CD8-positive, alpha-beta memory T cell (primary cell): ENCODE data around the gene ZNF227. TPM values are rescaled to one million over a fixed set of nuclear protein-coding genes. Genes with fewer than 3 reads are reported as not detected.
A peak's percentile ranks its signal among the peaks of the same experiment; 100 is the strongest.
"Not testable (repeated sequence)": the region's sequence is repeated elsewhere in the genome, so short reads cannot be mapped to it uniquely, and the experiment has no call there.

Experiments
- CTCF ChIA-PET: fragments of 350-600 bp; sonication (Branson Sonifier 250); formaldehyde crosslinking; loops from one replicate; lab custom pipeline; 2021; ENCODE audit warnings: antibody characterized with exemption; lab: Charles Lee
- POLR2A ChIA-PET: fragments of 350-600 bp; sonication (Branson Sonifier 250); formaldehyde crosslinking; loops from one replicate; lab custom pipeline; 2021; ENCODE audit warnings: antibody characterized with exemption; lab: Charles Lee
- DNase-seq, 5 donors: peaks; one replicate each; pipeline versions ENCODE4 v3.0.0 to v3.0.0-alpha.2; 2020 to 2022; ENCODE audit warnings: mixed read lengths in 1 of 5
- H3K27ac ChIP-seq: one replicate; pipeline ENCODE4 v1.7.0; 2013; ENCODE audit warnings: low read depth, mild to moderate bottlenecking, low read length, moderate library complexity
- H3K27me3 ChIP-seq: 2 replicates; pipeline ENCODE4 v1.7.0; 2013; ENCODE audit warnings: low read length, mild to moderate bottlenecking; ENCODE audit not compliant: insufficient read depth, poor library complexity, severe bottlenecking
- H3K36me3 ChIP-seq: 2 replicates; pipeline ENCODE4 v1.7.0; 2013; ENCODE audit warnings: mild to moderate bottlenecking, low read length, moderate library complexity; ENCODE audit not compliant: insufficient read depth
- H3K4me1 ChIP-seq: 2 replicates; pipeline ENCODE4 v1.7.0; 2013; ENCODE audit warnings: mild to moderate bottlenecking, low read length, moderate library complexity; ENCODE audit not compliant: insufficient read depth
- H3K4me3 ChIP-seq: 2 replicates; pipeline ENCODE4 v1.7.0; 2013; ENCODE audit warnings: mild to moderate bottlenecking, low read length
- H3K9me3 ChIP-seq: 2 replicates; pipeline ENCODE4 v1.7.0; 2013; ENCODE audit warnings: mild to moderate bottlenecking, low read length
- H3K27ac Mint-ChIP-seq, 8 donors: one replicate each; pipeline ENCODE4 v1.8.0; 2020 to 2021; ENCODE audit warnings: mixed read lengths in 8 of 8, mild to moderate bottlenecking in 6 of 8, inconsistent platforms in 3 of 8, moderate library complexity in 3 of 8
- H3K27me3 Mint-ChIP-seq, 2 donors: one replicate each; pipeline ENCODE4 v1.8.0; 2020 to 2021; ENCODE audit warnings: mixed read lengths in 2 of 2, mild to moderate bottlenecking in 1 of 2, moderate library complexity in 1 of 2
- H3K36me3 Mint-ChIP-seq, 3 donors: one replicate each; pipeline ENCODE4 v1.8.0; 2020 to 2021; ENCODE audit warnings: mixed read lengths in 3 of 3, inconsistent platforms in 1 of 3, mild to moderate bottlenecking in 1 of 3
- H3K4me1 Mint-ChIP-seq, 3 donors: one replicate each; pipeline ENCODE4 v1.8.0; 2020 to 2021; ENCODE audit warnings: mixed read lengths in 3 of 3, inconsistent platforms in 1 of 3, mild to moderate bottlenecking in 1 of 3
- H3K4me3 Mint-ChIP-seq, 7 donors: one replicate each; pipeline ENCODE4 v1.8.0; 2020 to 2021; ENCODE audit warnings: mixed read lengths in 7 of 7, mild to moderate bottlenecking in 6 of 7, moderate library complexity in 4 of 7, inconsistent platforms in 2 of 7
- H3K9me3 Mint-ChIP-seq, 5 donors: one replicate each; pipeline ENCODE4 v1.8.0; 2020 to 2022; ENCODE audit warnings: mixed read lengths in 5 of 5, mild to moderate bottlenecking in 3 of 5, moderate library complexity in 2 of 5, inconsistent platforms in 1 of 5
- polyA plus RNA-seq: library from polyadenylated mRNA; unstranded; fragments of 300-500 nt; fragmentation: Illumina TruSeq; gene quantifications from one replicate; pipeline ENCODE4 v1.2.3, GENCODE V29; 2021
- total RNA-seq, 2 experiments: library from RNA; stranded (reverse); gene quantifications; one replicate each; pipeline ENCODE4 v1.2.3, GENCODE V29; 2021

The ZNF227 gene
- total and polyA plus RNA-seq, 3 experiments from 2014 or later, result 11.4 to 24.0 (median 22.1) TPM

DNA sequence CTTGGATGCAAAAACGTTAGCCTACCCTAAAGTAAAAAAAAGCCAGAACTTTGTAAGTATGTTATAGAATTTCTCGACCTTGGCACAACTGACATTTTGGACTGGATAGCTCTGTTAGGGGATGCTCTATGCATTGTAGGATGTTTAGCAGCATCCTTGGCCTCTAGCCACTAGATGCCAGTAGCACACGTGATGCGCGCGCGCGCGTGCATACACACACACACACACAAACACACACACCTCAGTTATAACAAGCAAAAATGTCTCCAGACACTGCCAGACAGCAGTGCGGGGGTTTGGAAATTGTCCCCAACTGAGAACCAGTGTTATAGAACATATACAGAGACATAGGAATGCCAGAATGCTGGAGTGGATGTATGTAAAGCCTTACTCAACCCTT, 30.2 kb upstream of the ZNF227 start:
- Mint-ChIP-seq H3K4me3 (no peak overlapping the region), H3K27ac (no peak overlapping the region), H3K27me3 (no peaks in the 10 kb centered on the region), H3K36me3 (peaks cover 0 to 31% (median 14%) of the 10 kb centered on the region in 3 donors), H3K4me1 (no peaks in the 10 kb centered on the region), H3K9me3 (peaks cover 64 to 94% (median 81%) of the 10 kb centered on the region in 5 donors)
- Histone ChIP-seq H3K4me1 (no peaks in the 10 kb centered on the region), H3K27ac (no peak overlapping the region), H3K9me3 (peaks cover 47% of the 10 kb centered on the region), H3K27me3 (no peaks in the 10 kb centered on the region), H3K4me3 (no peak overlapping the region), H3K36me3 (no peaks in the 10 kb centered on the region)
- ChIA-PET CTCF (no interaction called here), POLR2A (no interaction called here)
- DNase-seq, result no peak

GRCh38 chr19:44190020-44190419, 22.3 kb upstream of the ZNF227 start:
- Histone ChIP-seq H3K27me3 (no peaks in the 10 kb centered on the region), H3K4me1 (no peaks in the 10 kb centered on the region), H3K27ac (no peak overlapping the region), H3K9me3 (peaks cover 12% of the 10 kb centered on the region), H3K36me3 (no peaks in the 10 kb centered on the region), H3K4me3 (no peak overlapping the region)
- Mint-ChIP-seq H3K9me3 (peaks cover 54 to 85% (median 68%) of the 10 kb centered on the region in 5 donors), H3K4me3 (no peak overlapping the region), H3K4me1 (no peaks in the 10 kb centered on the region), H3K36me3 (peaks cover 5 to 29% (median 16%) of the 10 kb centered on the region in 3 donors), H3K27ac (no peak overlapping the region), H3K27me3 (peaks cover 4 to 25% of the 10 kb centered on the region in 2 donors)
- ChIA-PET POLR2A (no interaction called here), CTCF (no interaction called here)
- DNase-seq, result no peak

DNA sequence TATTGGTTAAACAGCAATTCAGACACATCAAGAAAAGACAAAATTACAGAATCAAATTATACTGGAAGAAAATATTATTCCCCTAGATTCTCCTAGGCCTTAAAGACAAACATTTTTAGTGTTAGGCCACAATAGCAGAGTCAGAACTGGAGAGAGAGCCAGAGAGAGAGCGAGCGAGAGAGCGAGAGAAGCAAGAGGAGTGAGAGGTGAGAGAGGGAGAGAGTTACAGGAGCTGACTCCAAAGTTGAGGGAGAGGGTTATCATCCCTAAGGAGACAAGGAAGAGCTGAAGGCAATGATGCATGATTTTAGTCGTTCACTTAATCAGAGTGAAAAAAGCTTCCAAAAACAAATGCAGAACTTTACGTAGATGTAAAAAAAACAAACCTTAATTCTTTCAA, 20.2 kb upstream of the ZNF227 start:
- Histone ChIP-seq H3K4me1 (no peaks in the 10 kb centered on the region), H3K9me3 (peaks cover 12% of the 10 kb centered on the region), H3K4me3 (no peak overlapping the region), H3K27ac (no peak overlapping the region), H3K36me3 (no peaks in the 10 kb centered on the region), H3K27me3 (no peaks in the 10 kb centered on the region)
- Mint-ChIP-seq H3K36me3 (peaks cover 9 to 36% (median 15%) of the 10 kb centered on the region in 3 donors), H3K27me3 (peaks cover 7 to 43% of the 10 kb centered on the region in 2 donors), H3K4me3 (no peak overlapping the region), H3K9me3 (peaks cover 57 to 83% (median 65%) of the 10 kb centered on the region in 5 donors), H3K27ac (no peak overlapping the region), H3K4me1 (no peaks in the 10 kb centered on the region)
- POLR2A ChIA-PET, result no interaction called here
- CTCF ChIA-PET, result no interaction called here
- DNase-seq, result no peak

- H3K4me3 Mint-ChIP-seq, result no peak overlapping the region
- ChIA-PET CTCF (no interaction called here), POLR2A (no interaction called here)
- peaks cover 4 to 27% (median 7%) of the 10 kb centered on the region in 3 donors for H3K36me3 Mint-ChIP-seq
- peaks cover 44 to 69% (median 54%) of the 10 kb centered on the region in 5 donors for H3K9me3 Mint-ChIP-seq
- DNase-seq, result no peak
- no peaks in the 10 kb centered on the region for H3K9me3 ChIP-seq
- no peaks in the 10 kb centered on the region for H3K4me1 Mint-ChIP-seq
- H3K27me3 Mint-ChIP-seq, result peaks cover 7 to 44% of the 10 kb centered on the region in 2 donors
- H3K27me3 ChIP-seq, result no peaks in the 10 kb centered on the region
- no peak overlapping the region for H3K27ac ChIP-seq
- H3K36me3 ChIP-seq, result no peaks in the 10 kb centered on the region
- no peaks in the 10 kb centered on the region for H3K4me1 ChIP-seq
- H3K27ac Mint-ChIP-seq, result no peak overlapping the region
- H3K4me3 ChIP-seq, result no peak overlapping the region
Measured at GRCh38 chr19:44196772-44197171, 15.6 kb upstream of the ZNF227 start.

DNA sequence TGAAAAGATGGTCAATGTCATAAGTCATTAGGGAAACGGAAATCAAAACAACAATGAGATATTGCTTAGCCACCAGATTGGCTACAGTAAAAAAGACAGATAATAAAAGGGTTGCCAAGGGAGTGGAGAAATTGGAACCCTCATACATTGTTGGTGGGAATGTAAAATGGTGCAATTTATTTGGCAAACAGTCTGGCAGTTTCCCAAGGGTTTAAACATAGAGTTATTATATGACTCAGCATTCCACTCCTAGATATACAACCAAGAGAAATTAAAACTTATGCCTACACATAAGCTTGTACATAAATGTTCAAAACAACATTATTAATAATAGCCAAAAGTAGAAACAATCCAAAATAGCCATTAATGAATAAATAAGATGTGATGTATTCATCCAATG, 9.9 kb upstream of the ZNF227 start:
- H3K36me3 Mint-ChIP-seq, result peaks cover 4 to 33% (median 8%) of the 10 kb centered on the region in 3 donors
- ChIA-PET CTCF (no interaction called here), POLR2A (no interaction called here)
- H3K36me3 ChIP-seq, result no peaks in the 10 kb centered on the region
- H3K27me3 ChIP-seq, result no peaks in the 10 kb centered on the region
- H3K4me3 ChIP-seq, result no peak overlapping the region
- peaks cover 6% of the 10 kb centered on the region in 3 donors for H3K4me1 Mint-ChIP-seq
- no peak for DNase-seq
- H3K4me3 Mint-ChIP-seq, result peak overlapping the region in 1 of 7 donors; percentile 68
- H3K27me3 Mint-ChIP-seq, result peaks cover 19 to 34% of the 10 kb centered on the region in 2 donors
- H3K27ac ChIP-seq, result no peak overlapping the region
- peaks cover 3% of the 10 kb centered on the region for H3K9me3 ChIP-seq
- no peaks in the 10 kb centered on the region for H3K4me1 ChIP-seq
- H3K27ac Mint-ChIP-seq, result no peak overlapping the region
- peaks cover 30 to 55% (median 41%) of the 10 kb centered on the region in 5 donors for H3K9me3 Mint-ChIP-seq

GRCh38 chr19:44202974-44203373, 9.4 kb upstream of the ZNF227 start:
- no peak for DNase-seq
- peaks cover 3% of the 10 kb centered on the region for H3K9me3 ChIP-seq
- H3K36me3 ChIP-seq, result no peaks in the 10 kb centered on the region
- peaks cover 4 to 34% (median 8%) of the 10 kb centered on the region in 3 donors for H3K36me3 Mint-ChIP-seq
- H3K9me3 Mint-ChIP-seq, result peaks cover 28 to 55% (median 41%) of the 10 kb centered on the region in 5 donors
- peaks cover 8 to 11% (median 9%) of the 10 kb centered on the region in 3 donors for H3K4me1 Mint-ChIP-seq
- ChIA-PET POLR2A (interaction anchor here (0.6 kb wide), 1 partner anchor 44 kb away, joined by 3 read pairs; no protein-coding TSS in a partner anchor), CTCF (no interaction called here)
- H3K27ac ChIP-seq, result no peak overlapping the region
- H3K4me3 Mint-ChIP-seq, result peak overlapping the region in 1 of 7 donors; percentile 68
- H3K4me1 ChIP-seq, result no peaks in the 10 kb centered on the region
- H3K27me3 Mint-ChIP-seq, result peaks cover 16 to 33% of the 10 kb centered on the region in 2 donors
- H3K27ac Mint-ChIP-seq, result no peak overlapping the region
- H3K27me3 ChIP-seq, result no peaks in the 10 kb centered on the region
- H3K4me3 ChIP-seq, result no peak overlapping the region

- H3K27ac Mint-ChIP-seq, H3K36me3 ChIP-seq, H3K27me3 ChIP-seq, H3K4me3 Mint-ChIP-seq, CTCF ChIA-PET, H3K27ac ChIP-seq, H3K9me3 ChIP-seq, DNase-seq, H3K4me3 ChIP-seq, H3K4me1 ChIP-seq: not testable (repeated sequence)
- Mint-ChIP-seq H3K9me3 (peaks cover 28 to 48% (median 38%) of the 10 kb centered on the region in 5 donors), H3K4me1 (peaks cover 8 to 14% (median 9%) of the 10 kb centered on the region in 3 donors), H3K27me3 (peaks cover 16 to 32% of the 10 kb centered on the region in 2 donors), H3K36me3 (peaks cover 4 to 32% (median 8%) of the 10 kb centered on the region in 3 donors)
- POLR2A ChIA-PET, result interaction anchor here (0.6 kb wide), 1 partner anchor 45 kb away, joined by 3 read pairs; no protein-coding TSS in a partner anchor
Measured at GRCh38 chr19:44203877-44204276, 8.5 kb upstream of the ZNF227 start.

DNA sequence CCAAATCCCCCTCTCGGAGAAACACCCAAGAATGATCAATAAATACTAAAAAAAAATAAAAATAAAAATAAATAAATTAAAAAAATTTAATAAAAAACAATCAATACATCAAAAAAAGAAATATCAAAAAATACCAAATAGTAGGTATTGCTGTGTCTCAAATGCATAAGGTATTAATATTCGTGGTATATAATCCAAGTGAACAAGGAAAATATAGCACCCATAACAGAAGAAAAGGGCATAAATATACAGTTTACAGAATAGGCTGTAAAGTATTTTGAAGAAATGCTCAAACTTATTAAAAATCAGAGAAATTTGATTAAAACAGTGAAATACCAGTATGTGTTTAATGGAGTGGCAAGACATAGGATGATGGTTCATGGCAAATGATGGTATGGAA, 7.6 kb upstream of the ZNF227 start:
- Mint-ChIP-seq H3K27me3 (peaks cover 16 to 29% of the 10 kb centered on the region in 2 donors), H3K4me1 (peaks cover 8 to 14% (median 9%) of the 10 kb centered on the region in 3 donors), H3K36me3 (peaks cover 4 to 28% (median 8%) of the 10 kb centered on the region in 3 donors), H3K9me3 (peaks cover 28 to 42% (median 35%) of the 10 kb centered on the region in 5 donors), H3K27ac (no peak overlapping the region), H3K4me3 (no peak overlapping the region)
- no peak for DNase-seq
- Histone ChIP-seq H3K27me3 (no peaks in the 10 kb centered on the region), H3K4me3 (no peak overlapping the region), H3K4me1 (no peaks in the 10 kb centered on the region), H3K36me3 (no peaks in the 10 kb centered on the region), H3K9me3 (peaks cover 3% of the 10 kb centered on the region), H3K27ac (no peak overlapping the region)
- ChIA-PET POLR2A (no interaction called here), CTCF (no interaction called here)
